ENCODE data around the gene TRUB1. TPM values are rescaled to one million over a fixed set of nuclear protein-coding genes. Genes with fewer than 3 reads are reported as not detected.
A peak's percentile ranks its signal among the peaks of the same experiment; 100 is the strongest.
"Not testable (repeated sequence)": the region's sequence is repeated elsewhere in the genome, so short reads cannot be mapped to it uniquely, and the experiment has no call there.

The TRUB1 gene
- polyA plus RNA-seq (2013, experiment 1 of 2) = 20.4 TPM
- polyA plus RNA-seq (2013, experiment 2 of 2) = 21.9 TPM

DNA sequence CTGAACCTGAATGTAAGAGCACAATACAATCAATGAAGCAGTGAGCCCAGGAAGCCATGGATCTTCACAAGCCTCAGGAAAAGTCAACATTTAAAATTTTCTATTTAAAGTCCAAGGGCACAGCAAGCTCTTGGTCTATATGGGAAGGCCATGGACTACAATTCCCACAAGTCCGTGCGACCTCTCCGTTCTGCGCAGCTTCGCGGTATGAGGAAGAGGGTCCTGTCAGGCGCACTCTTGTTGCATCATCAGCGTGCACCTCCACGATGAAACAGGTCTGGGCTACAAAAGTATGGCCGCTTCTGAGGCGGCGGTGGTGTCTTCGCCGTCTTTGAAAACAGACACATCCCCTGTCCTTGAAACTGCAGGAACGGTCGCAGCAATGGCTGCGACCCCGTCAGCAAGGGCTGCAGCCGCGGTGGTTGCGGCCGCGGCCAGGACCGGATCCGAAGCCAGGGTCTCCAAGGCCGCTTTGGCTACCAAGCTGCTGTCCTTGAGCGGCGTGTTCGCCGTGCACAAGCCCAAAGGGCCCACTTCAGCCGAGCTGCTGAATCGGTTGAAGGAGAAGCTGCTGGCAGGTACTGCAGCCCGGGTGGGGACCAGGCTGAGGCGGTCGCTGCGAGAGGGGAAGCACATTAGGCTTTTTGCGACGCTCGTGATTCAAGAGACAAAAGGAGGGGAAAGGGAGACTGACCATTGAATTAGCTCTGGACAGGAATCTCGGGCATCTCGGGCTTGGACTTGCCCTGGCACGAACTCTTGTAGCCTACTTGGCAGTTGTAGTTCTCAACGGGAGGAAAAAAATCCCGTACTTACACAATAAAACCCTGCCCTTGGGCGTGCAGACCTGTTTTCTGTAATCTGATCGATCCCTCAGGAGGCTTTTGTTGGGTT is at the start of gene TRUB1:
TRUB1 (plus strand) TSS at position 234 of the 894 bp plus-strand sequence; CDS start at position 293, 59 bp downstream.
- peak within 1 kb of the TSS; percentile 88 for H3K27ac ChIP-seq (ENCODE audit: low read depth, low read length)
- peak within 1 kb of the TSS; percentile 96 for H3K9ac ChIP-seq (ENCODE audit: low read depth, low read length)
- under 1% methylated on average over 46 of the region's 46 CpGs for WGBS
- H3K36me3 ChIP-seq (ENCODE audit: insufficient read depth, low read length) = peaks cover 23% of the 10 kb centered on the region
- no peaks in the 10 kb centered on the region for H3K27me3 ChIP-seq (ENCODE audit: insufficient read depth, low read length)
- H3K4me3 ChIP-seq (ENCODE audit: low read length) = peak within 1 kb of the TSS; percentile 89
- H3K9me3 ChIP-seq (ENCODE audit: insufficient read depth, low read depth, low read length) = no peaks in the 10 kb centered on the region
- H3K4me1 ChIP-seq (ENCODE audit: insufficient read depth, low read length) = 0 out of 2 replicates have a peak, but pooled peaks cover 4% of the 10 kb centered on the region

DNA sequence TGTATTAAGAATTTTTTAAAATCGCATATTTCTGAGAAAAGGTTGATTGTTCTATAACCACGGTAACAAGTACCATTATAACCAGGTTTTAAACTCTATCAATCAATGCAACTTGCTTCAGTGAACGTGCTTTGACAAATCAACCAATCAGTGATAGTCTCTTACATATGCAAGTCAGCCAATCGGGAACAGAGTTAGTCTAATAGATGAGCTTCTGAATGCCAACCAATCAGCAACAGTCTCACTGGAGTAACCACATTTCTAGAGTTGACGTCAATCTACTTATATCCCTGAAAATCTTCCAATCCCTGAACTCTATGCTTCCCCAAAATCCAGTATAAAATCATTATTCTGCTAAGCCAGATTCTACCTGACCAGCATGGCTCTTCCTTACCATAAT is 44.7 kb upstream of the TRUB1 start:
- 71% methylated on average over 4 of the region's 5 CpGs for WGBS

DNA sequence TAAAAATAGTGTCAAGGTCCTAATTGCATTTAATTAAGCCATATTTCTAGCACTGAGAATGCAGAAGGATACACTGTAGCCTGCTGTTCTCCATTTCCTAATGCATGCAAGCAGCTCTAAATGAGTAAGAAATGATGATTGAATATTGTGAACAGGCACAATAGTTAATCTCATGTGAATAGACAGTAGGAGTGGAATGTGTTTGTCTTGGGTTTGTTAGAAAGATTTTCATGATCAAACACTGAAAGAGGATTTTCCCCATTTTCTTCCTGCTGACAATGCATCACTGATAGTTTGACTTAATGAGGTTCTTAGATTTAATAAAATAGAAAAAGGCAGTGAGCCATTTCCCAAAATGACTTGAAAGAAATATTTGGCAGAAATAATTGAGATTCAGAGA is 43.1 kb upstream of the TRUB1 start:
- Histone ChIP-seq H3K27ac (ENCODE audit: low read depth, low read length) (no peak overlapping the region), H3K9me3 (ENCODE audit: insufficient read depth, low read depth, low read length) (no peaks in the 10 kb centered on the region), H3K36me3 (ENCODE audit: insufficient read depth, low read length) (no peaks in the 10 kb centered on the region), H3K9ac (ENCODE audit: low read depth, low read length) (no peak overlapping the region), H3K4me3 (ENCODE audit: low read length) (no peak overlapping the region), H3K4me1 (ENCODE audit: insufficient read depth, low read length) (peaks cover 4% of the 10 kb centered on the region; the same call in 1 of the 2 replicates), H3K27me3 (ENCODE audit: insufficient read depth, low read length) (no peaks in the 10 kb centered on the region)

More for the DNA sequence above, 44.7 kb upstream of the TRUB1 start:
- Histone ChIP-seq H3K9ac (ENCODE audit: low read depth, low read length) (no peak overlapping the region), H3K27me3 (ENCODE audit: insufficient read depth, low read length) (no peaks in the 10 kb centered on the region), H3K36me3 (ENCODE audit: insufficient read depth, low read length) (no peaks in the 10 kb centered on the region), H3K4me3 (ENCODE audit: low read length) (no peak overlapping the region), H3K9me3 (ENCODE audit: insufficient read depth, low read depth, low read length) (no peaks in the 10 kb centered on the region), H3K4me1 (ENCODE audit: insufficient read depth, low read length) (peaks cover 4% of the 10 kb centered on the region; the same call in 1 of the 2 replicates), H3K27ac (ENCODE audit: low read depth, low read length) (no peak overlapping the region)

DNA sequence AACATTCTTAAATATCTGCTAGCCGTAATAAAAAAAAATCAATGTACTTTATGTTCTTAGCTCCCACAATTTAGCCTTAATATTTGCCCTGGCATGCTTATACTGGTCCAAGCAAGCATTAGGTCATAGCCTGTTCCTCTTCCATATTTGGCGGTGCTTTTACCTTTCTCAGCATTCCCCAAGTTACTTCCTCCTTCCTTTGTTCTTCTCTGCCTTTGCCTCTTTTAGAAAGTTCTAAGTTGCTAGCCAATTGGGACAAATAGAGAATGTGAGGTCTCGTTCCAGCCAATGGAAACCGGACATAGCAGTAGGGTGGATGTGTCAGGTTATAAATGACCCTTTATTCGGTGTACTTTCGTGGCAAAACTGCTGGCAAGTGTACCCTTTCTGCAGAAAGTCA is 41.0 kb upstream of the TRUB1 start:
- not testable (repeated sequence) for H3K27me3 ChIP-seq (ENCODE audit: insufficient read depth, low read length); H3K27ac ChIP-seq (ENCODE audit: low read depth, low read length); H3K4me1 ChIP-seq (ENCODE audit: insufficient read depth, low read length); H3K9ac ChIP-seq (ENCODE audit: low read depth, low read length); H3K36me3 ChIP-seq (ENCODE audit: insufficient read depth, low read length); H3K9me3 ChIP-seq (ENCODE audit: insufficient read depth, low read depth, low read length); H3K4me3 ChIP-seq (ENCODE audit: low read length)
- WGBS = 94% methylated on average over 6 of the region's 6 CpGs

DNA sequence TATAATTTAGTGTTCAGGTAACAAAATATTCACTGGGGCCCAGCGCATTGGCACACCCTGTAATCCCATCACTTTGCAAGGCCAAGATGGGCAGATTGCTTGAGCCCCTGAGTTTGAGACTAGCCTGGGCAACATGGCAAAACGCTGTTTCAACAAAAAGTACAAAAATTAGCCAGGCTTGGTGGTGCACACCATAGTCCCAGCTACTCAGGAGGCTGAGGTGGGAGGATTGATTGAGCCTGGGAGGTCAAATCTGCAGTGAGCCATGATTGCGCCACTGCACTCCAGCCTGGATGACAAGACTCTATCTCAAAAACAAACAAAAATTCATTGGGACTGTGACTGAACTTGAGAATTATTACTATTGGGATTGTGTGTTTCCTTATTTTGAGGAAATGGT is 40.4 kb upstream of the TRUB1 start:
- Histone ChIP-seq H3K9ac (ENCODE audit: low read depth, low read length) (no peak overlapping the region), H3K9me3 (ENCODE audit: insufficient read depth, low read depth, low read length) (no peaks in the 10 kb centered on the region), H3K27ac (ENCODE audit: low read depth, low read length) (no peak overlapping the region), H3K36me3 (ENCODE audit: insufficient read depth, low read length) (no peaks in the 10 kb centered on the region), H3K4me3 (ENCODE audit: low read length) (no peak overlapping the region), H3K27me3 (ENCODE audit: insufficient read depth, low read length) (no peaks in the 10 kb centered on the region), H3K4me1 (ENCODE audit: insufficient read depth, low read length) (peaks cover 4% of the 10 kb centered on the region; the same call in 1 of the 2 replicates)
- WGBS = 95% methylated on average over 2 of the region's 3 CpGs

DNA sequence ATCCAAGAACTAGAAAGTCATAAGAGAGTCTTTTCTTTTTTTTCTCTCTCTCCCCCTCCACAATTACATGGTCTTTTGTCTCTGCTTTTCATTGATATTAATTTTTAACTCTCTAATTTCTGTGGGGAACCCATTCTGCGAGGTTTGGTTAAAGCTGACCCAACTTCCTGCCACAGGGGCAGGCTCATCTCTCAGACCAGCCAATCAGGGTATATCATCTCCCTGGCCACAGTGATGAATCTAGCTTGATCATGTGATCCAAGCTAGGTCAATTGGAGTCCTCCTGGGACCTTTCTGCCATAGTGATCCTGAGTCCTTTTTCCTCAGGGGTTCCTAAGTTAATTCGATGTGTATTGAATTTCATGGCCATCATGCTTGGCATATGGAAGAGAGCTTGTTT is 38.0 kb upstream of the TRUB1 start:
- Histone ChIP-seq H3K4me1 (ENCODE audit: insufficient read depth, low read length) (peaks cover 4% of the 10 kb centered on the region; the same call in 1 of the 2 replicates), H3K9ac (ENCODE audit: low read depth, low read length) (no peak overlapping the region), H3K9me3 (ENCODE audit: insufficient read depth, low read depth, low read length) (no peaks in the 10 kb centered on the region), H3K4me3 (ENCODE audit: low read length) (no peak overlapping the region), H3K27ac (ENCODE audit: low read depth, low read length) (no peak overlapping the region), H3K36me3 (ENCODE audit: insufficient read depth, low read length) (no peaks in the 10 kb centered on the region), H3K27me3 (ENCODE audit: insufficient read depth, low read length) (no peaks in the 10 kb centered on the region)
- 97% methylated on average over 2 of the region's 2 CpGs for WGBS

DNA sequence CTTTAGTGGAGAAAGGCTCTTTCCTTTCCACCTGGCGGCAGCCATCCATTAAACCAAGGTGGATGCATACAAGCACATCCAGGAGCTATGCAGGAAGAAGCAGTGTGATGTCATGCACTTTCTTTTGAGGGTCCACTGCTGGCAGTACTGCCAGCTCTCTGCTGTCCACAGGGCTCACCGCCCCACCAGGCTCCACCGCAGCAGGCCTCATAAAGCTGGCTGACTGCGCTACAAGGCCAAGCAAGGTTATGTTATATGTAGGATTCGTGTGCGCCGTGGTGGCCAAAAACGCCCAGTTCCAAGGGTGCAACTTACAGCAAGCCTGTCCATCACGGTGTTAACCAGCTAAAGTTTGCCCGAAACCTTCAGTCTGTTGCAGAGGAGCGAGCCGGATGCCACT is 37.3 kb upstream of the TRUB1 start:
- 96% methylated on average over 12 of the region's 12 CpGs for WGBS
- Histone ChIP-seq H3K27ac (ENCODE audit: low read depth, low read length) (no peak overlapping the region), H3K36me3 (ENCODE audit: insufficient read depth, low read length) (no peaks in the 10 kb centered on the region)

DNA sequence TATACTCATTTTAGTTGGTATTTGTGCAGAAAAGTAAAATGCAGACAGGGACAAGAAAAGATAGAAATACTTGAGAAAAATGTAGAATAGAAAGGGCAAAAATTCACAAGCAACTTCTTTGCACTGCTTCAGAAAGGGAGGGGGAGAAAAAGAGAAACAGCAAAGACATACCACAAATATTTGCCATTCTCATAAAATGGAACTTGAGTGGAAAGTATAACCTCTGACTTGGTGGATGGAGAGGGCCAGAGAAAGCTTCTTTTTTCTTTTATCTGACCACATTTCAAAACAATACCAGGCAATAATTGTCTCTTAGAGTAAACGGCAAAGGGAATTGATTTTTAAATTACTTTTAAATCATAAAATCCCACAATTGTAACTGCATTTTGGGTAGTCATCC is 35.8 kb upstream of the TRUB1 start:
- no peak overlapping the region for H3K4me3 ChIP-seq (ENCODE audit: low read length)
- no peaks in the 10 kb centered on the region for H3K4me1 ChIP-seq (ENCODE audit: insufficient read depth, low read length)
- 100% methylated on average over 1 of the region's 1 CpG for WGBS
- no peaks in the 10 kb centered on the region for H3K9me3 ChIP-seq (ENCODE audit: insufficient read depth, low read depth, low read length)
- H3K27ac ChIP-seq (ENCODE audit: low read depth, low read length) = no peak overlapping the region
- H3K27me3 ChIP-seq (ENCODE audit: insufficient read depth, low read length) = no peaks in the 10 kb centered on the region
- no peak overlapping the region for H3K9ac ChIP-seq (ENCODE audit: low read depth, low read length)
- H3K36me3 ChIP-seq (ENCODE audit: insufficient read depth, low read length) = no peaks in the 10 kb centered on the region

More for the DNA sequence above, 37.3 kb upstream of the TRUB1 start:
- no peak overlapping the region for H3K9ac ChIP-seq (ENCODE audit: low read depth, low read length)
- H3K9me3 ChIP-seq (ENCODE audit: insufficient read depth, low read depth, low read length) = no peaks in the 10 kb centered on the region
- H3K27me3 ChIP-seq (ENCODE audit: insufficient read depth, low read length) = no peaks in the 10 kb centered on the region
- H3K4me3 ChIP-seq (ENCODE audit: low read length) = no peak overlapping the region
- H3K4me1 ChIP-seq (ENCODE audit: insufficient read depth, low read length) = peaks cover 4% of the 10 kb centered on the region; the same call in 1 of the 2 replicates

DNA sequence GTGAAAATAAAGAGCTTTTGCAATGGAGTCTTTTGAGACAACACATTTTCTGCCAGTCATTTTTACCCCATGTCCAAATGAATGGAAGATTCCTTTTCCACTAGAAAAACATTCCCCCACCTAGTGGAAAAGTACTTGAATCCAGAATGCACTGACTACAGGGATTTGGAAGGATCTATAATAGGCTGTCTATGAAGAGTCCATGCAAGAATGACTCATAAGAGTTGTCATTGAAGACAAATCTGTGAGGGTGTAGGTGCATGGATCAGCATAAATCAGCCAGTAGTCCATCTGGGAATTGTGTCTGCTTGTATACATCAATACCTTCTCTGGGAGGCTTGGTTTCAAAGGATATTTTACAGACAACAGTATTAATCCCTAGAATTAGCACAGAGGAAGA is 32.5 kb upstream of the TRUB1 start:
- Histone ChIP-seq H3K9ac (ENCODE audit: low read depth, low read length) (no peak overlapping the region), H3K27me3 (ENCODE audit: insufficient read depth, low read length) (no peaks in the 10 kb centered on the region), H3K27ac (ENCODE audit: low read depth, low read length) (no peak overlapping the region), H3K4me1 (ENCODE audit: insufficient read depth, low read length) (no peaks in the 10 kb centered on the region), H3K4me3 (ENCODE audit: low read length) (no peak overlapping the region), H3K9me3 (ENCODE audit: insufficient read depth, low read depth, low read length) (no peaks in the 10 kb centered on the region), H3K36me3 (ENCODE audit: insufficient read depth, low read length) (no peaks in the 10 kb centered on the region)

DNA sequence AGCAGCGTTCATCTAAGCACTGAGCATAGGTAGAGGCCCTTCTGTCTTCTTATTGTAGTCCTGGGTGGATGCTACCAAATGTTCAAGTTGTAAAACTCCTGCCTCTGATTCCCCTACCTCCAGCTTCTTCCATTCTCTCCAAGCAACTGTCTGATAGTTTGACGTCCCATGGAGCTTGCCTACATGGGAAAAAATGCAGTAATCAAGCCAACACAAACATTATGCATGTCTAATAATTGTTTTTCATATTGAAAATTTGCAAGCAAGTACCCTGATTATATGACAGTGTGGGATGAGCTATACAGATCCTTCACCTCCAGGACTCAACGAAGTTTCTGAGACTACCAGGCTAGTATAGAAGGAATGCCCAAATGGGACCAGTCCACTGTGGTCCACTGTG is 31.0 kb upstream of the TRUB1 start:
- H3K9ac ChIP-seq (ENCODE audit: low read depth, low read length) = no peak overlapping the region
- WGBS = 85% methylated on average over 3 of the region's 3 CpGs

DNA sequence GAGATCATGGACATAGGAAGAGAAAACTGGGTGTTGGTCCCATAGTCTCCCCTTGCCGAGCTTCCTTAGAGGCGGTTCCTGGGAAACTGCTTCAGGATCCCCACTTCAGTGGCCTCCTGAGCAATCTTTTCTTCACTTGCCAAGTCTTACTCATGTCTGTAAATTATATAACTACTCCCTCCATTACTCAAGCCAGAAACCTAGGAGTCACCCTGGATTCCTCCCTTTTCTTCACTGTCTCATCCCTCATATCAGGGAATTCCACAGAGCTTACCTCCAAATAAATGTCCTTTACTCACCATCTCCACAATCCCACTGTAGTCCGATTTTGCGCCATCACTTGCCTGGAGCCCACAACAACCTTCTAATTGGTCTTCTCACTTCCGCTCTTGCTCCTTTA is 29.1 kb upstream of the TRUB1 start:
- 96% methylated on average over 5 of the region's 5 CpGs for WGBS

More for the DNA sequence above, 31.0 kb upstream of the TRUB1 start:
- H3K4me1 ChIP-seq (ENCODE audit: insufficient read depth, low read length) = no peaks in the 10 kb centered on the region
- H3K27ac ChIP-seq (ENCODE audit: low read depth, low read length) = no peak overlapping the region
- no peaks in the 10 kb centered on the region for H3K27me3 ChIP-seq (ENCODE audit: insufficient read depth, low read length)
- no peaks in the 10 kb centered on the region for H3K9me3 ChIP-seq (ENCODE audit: insufficient read depth, low read depth, low read length)
- no peak overlapping the region for H3K4me3 ChIP-seq (ENCODE audit: low read length)
- no peaks in the 10 kb centered on the region for H3K36me3 ChIP-seq (ENCODE audit: insufficient read depth, low read length)

More for the DNA sequence above, 29.1 kb upstream of the TRUB1 start:
- Histone ChIP-seq H3K4me3 (ENCODE audit: low read length) (no peak overlapping the region), H3K9me3 (ENCODE audit: insufficient read depth, low read depth, low read length) (no peaks in the 10 kb centered on the region), H3K4me1 (ENCODE audit: insufficient read depth, low read length) (no peaks in the 10 kb centered on the region), H3K27ac (ENCODE audit: low read depth, low read length) (no peak overlapping the region), H3K9ac (ENCODE audit: low read depth, low read length) (no peak overlapping the region), H3K36me3 (ENCODE audit: insufficient read depth, low read length) (no peaks in the 10 kb centered on the region), H3K27me3 (ENCODE audit: insufficient read depth, low read length) (no peaks in the 10 kb centered on the region)
